NCI-H82 treated with DMSO at 0.1 percent for 48 hours (cell line): ENCODE data around the gene TSEN54.

Source experiments
- DNase-seq: peaks from one replicate; lab custom pipeline; 2025; ENCODE audit not compliant: unreplicated experiment; lab: John Stamatoyannopoulos, UW

Gene TSEN54

GRCh38 chr17:75488693-75489510 is 27.4 kb upstream of the TSEN54 start:
- no peak for DNase-seq

GRCh38 chr17:75489511-75489955 is 26.8 kb upstream of the TSEN54 start:
- DNase-seq: no peak

- DNase-seq: no peak
Observed at GRCh38 chr17:75490173-75490743, 26.1 kb upstream of the TSEN54 start.

DNA sequence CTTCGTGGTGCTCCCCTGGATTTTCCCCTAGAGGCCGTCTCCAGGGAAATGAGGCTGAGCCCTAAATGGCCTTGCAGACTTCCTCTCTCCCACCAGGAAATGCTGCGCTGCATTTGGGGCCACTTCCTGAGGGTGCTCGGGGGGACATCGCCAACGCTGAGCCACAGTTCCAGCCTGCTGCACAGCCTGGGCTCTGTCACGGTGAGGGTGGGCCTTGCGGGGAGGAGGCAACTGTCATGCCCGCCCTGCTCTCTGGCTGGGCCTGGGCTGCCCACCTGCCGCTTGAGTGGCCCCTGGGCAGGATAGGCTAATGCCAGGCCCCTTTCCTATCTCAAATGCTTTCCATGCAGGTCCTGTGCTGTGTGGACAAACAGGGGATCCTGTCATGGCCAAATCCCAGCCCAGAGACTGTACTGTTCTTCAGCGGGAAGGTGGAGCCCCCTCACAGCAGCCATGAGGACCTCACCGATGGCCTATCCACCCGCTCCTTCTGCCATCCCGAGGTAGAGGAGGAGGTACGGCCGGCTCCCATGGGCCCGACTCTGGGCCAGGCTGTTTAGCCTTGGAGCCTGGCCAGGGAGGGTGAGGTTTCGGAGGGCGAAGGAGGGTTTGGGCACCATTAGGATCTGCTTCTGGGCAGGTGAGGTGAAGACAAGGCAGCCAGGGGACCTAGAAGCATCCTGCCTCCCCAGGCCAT is 25.2 kb upstream of the TSEN54 start:
- no peak for DNase-seq

DNA sequence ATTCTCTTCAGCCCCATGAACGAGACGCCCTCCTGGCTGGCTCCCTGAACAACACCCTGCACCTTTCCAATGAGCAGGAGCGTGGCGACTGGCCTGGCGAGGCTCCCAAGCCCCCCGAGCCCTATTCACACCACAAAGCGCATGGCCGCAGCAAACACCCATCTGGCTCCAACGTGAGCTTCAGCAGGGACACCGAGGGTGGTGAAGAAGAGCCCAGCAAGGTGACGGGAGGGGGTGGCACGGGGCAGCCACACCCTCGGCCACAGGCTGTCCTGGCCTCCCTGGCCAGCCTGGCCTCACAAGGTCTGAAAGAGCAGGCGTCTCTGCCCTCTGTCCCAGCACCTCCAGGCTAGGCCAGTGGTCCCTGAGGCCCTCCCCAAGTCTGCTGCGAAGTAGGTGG is 24.6 kb upstream of the TSEN54 start:
- no peak for DNase-seq

DNA sequence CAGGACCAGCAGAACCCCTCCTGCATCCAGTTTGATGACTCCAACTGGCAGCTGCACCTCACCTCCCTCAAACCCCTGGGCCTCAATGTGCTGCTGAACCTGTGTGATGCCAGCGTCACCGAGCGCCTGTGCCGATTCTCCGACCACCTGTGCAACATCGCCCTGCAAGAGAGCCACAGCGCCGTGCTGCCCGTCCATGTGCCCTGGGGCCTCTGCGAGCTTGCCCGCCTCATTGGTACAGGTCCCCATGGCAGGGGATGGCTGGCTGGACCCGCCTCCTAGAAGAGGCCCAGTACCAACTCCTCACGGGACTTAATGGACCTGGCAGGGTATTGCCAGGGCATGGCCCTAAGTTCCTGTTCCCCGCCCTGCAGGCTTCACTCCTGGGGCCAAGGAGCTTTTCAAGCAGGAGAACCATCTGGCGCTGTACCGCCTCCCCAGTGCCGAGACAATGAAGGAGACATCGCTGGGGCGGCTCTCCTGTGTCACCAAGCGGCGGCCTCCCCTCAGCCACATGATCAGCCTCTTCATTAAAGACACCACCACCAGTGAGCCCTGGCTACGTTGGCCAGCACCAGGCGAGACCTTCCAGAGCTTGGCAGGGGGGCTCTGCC is 23.7 kb upstream of the TSEN54 start:
- DNase-seq: no peak

DNA sequence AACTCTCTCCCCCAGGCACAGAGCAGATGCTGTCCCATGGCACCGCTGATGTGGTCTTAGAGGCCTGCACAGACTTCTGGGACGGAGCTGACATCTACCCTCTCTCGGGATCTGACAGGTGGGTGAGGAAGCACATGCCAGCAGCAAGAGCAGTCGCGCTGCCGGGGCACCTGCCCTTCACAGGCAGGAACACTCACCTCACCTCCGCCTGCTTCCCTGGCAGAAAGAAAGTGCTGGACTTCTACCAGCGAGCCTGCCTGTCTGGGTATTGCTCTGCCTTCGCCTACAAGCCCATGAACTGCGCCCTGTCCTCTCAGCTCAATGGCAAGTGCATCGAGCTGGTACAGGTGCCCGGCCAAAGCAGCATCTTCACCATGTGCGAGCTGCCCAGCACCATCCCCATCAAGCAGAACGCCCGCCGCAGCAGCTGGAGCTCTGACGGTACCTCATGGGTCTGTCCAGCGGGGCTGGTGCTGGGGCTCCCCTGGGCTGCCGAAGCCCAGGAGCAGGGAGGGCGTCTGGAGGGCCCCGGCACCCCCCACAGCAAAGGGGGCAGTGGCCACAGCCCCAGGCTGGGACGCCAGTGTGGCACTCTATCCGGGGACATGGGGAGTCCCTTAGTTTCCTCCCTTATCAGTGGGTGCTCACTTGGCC is 22.7 kb upstream of the TSEN54 start:
- no peak for DNase-seq

DNA sequence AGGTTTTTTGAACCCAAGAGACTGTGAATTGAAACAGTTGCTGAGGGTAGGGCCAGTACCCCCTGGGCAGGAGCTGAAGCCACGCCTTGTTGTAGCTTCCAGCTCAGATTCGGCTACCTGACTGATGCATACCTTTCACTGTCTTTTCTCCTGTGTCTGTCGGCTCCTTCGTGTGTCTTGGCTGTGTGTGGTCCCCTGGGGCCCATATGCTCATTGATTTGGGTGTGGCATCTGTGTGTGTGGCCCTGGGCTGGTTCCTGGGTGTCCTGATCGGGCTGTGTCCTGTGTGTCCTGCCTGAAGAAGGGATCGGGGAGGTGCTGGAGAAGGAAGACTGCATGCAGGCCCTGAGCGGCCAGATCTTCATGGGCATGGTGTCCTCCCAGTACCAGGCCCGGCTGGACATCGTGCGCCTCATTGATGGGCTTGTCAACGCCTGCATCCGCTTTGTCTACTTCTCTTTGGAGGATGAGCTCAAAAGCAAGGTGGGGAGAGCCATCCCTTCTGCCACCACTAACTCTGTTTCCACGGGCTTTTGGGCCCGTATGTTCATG is 21.9 kb upstream of the TSEN54 start:
- no peak for DNase-seq

- no peak for DNase-seq
Observed at GRCh38 chr17:75496005-75496404, 20.3 kb upstream of the TSEN54 start.

DNA sequence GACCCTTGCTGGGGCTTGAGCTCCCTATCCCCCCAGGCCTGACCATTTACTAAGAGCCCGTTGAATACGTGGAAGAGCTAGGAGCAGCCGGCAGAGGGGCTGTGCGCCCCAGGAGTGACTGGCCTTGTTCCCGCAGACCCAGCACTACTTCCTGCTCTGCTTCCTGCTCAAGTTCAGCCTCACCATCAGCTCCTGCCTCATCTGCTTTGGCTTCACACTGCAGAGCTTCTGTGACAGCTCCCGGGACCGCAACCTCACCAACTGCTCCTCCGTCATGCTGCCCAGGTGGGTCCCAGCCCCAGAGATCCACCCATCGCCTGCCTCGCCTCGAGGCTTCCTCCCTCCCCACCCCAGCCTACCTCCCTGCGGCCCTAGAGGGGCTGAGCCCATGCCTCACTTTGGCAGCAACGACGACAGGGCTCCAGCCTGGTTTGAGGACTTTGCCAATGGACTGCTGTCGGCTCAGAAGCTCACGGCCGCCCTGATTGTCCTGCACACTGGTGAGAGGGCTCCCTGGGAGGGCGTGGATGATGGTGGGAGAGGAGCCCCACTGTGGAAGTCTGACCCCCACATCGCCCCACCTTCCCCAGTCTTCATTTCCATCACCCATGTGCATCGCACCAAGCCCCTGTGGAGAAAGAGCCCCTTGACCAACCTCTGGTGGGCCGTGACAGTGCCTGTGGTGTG is 18.1 kb upstream of the TSEN54 start:
- no peak for DNase-seq

GRCh38 chr17:75498726-75499213 is 17.6 kb upstream of the TSEN54 start:
- DNase-seq: no peak

GRCh38 chr17:75499313-75500022 is 16.9 kb upstream of the TSEN54 start:
- no peak for DNase-seq

DNA sequence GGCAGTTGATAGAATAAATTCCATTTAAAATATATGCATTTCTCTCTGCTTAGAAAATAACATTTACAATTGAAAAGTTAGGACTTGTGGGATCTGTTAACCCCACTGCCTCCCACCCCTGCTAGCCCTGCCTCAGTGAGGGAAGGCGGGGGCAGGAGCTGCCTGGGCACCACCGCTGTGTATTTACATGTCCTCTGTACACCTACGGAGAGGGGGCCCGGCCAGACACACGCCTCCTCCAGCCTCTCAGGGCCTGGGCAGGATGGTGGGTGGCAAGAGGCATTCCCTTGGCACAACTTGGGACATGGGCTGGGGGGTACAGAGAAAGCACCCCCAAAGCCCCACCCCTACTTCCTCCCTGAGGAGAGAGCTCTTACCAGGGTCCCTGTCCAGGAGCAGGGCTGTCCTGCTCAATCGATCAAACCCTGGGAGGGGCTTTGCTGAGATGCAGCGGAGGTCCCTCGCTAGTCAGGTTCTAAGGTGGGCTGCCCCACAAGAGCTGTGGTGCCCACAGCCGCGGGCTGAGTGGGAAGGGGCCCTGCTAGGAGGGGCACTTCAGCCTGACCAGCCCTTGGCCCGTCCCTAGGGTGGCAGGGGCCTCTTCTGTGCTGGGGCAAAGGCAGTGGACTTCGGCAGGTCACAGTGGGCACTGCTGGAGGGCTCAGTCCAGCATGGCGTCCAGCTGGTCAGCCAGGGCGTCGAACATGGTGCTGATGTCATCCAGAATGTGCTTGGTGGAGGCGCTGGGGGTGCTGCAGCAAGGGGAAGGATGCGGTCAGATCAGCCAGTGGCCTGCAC is 15.7 kb upstream of the TSEN54 start:
- DNase-seq: no peak

DNA sequence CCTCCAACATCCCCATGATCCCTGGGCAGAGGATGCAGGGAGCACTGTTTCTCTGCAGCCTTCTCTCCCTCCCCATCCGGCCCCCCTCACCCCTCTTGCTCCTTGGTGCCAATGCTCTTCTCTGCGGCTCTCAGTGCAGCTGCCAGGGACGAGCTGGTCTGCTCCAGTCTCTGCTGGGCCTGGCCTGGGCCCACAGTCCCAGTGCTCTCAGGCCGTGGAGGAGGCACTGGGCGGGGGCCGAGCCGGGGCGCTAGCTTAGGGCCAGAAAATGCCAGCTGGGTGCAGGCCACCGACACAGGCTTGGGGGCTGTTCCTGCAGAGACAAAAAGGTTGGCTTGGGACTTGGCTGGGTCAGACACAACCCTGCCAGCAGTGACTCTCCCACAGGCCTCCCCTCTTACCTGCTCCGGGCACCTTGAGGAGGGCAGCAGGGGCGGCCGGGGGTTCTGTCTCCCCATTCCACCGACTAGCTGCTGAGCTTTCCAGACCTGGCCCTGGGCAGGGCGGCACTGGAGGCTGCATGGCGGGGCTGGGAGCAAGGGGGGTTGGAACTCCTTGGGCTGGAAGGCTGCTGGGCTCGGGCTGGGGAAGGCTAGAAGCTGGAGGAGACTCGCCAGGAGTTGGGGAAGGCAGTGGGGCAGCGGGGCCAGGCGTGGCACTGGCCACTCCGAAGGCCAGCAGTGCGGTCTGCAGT is 14.8 kb upstream of the TSEN54 start:
- DNase-seq: no peak

DNA sequence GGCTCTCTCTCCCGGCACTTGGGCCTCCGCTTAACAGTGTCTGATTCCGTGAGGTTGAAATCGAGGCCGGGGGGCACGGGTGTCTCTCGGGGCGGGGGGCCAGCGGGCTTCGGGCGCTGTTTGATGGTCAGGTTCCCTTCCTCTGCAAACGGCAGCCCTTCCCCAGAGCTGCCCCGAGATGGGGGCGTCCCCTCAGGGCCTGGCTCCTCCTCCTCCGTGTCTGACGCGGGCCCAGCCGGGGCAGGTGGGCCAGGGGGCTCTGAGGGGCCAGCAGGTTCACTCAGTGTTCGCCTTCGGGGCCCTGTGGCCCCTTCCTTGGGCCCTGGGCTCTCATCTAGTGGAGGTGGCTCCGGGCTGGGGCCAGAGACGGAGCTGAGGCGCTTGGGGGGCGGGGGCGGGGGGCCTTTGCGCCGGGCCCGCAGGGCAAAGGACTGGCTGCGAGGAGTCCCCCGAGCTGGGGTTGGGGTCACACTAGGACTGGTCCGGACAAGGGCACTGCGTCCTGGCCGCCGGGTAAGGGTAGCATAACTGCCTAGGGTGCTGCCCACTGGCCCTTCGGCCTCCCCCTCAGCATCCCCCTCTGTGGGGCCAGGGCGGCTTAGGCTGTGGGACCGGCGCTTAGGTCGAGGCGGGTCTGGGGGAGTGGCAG is 14.1 kb upstream of the TSEN54 start:
- DNase-seq: no peak

DNA sequence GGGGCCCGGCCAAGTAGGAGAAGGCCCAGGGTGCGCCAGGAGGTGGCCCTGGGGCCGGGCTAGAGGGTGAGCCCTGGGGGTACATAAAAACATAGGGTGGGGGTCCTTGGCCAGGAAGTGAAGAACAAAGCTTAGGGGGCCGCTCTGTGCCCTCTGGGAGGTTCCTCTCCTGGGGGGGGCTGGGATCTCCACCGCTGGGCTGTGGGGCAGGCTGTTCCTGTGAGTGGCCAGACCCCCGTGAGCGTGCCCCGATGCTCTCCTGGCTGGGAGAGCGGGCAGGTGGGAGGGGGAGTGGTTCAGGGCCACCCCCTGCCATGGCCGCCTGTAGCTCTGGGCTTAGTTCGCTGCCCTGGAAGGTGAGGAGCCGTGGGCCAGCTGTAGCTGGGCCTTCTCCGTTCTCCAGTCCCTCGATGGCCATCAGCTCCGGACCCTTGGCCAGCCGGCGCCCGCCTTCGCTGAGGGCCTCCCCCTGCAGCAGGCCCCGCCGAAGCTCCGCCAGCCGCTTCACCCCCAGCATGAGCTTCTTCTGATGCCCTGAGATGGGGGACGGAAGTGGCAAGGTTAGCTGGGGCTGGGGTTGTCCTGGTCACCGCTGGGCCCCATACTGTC is 13.5 kb upstream of the TSEN54 start:
- no peak for DNase-seq

- DNase-seq: no peak
Observed at GRCh38 chr17:75503337-75503950, 12.9 kb upstream of the TSEN54 start.
